Mucosa of descending colon (tissue), 3 donors: ENCODE results near the gene CTCFL. TPM values are rescaled to one million over a fixed set of nuclear protein-coding genes. Genes with fewer than 3 reads are reported as not detected.

ENCODE experiments used
- ATAC-seq: fragments of 200-7000 bp; cut with Tn5 transposase; one replicate; pipeline ENCODE4 v1.9.1; 2020; ENCODE audit warnings: mild to moderate bottlenecking, moderate library complexity
- DNase-seq, 3 donors: peaks; one replicate each; pipeline ENCODE4 v3.0.0-alpha.2; 2020
- H3K36me3 ChIP-seq: fragments of 200-600 bp; one replicate; pipeline ENCODE4 v1.8.0; 2021; ENCODE audit warnings: low read depth, mild to moderate bottlenecking
- H3K4me1 ChIP-seq: fragments of 200-600 bp; one replicate; pipeline ENCODE4 v1.8.0; 2021; ENCODE audit warnings: low read depth, mild to moderate bottlenecking
- H3K4me3 ChIP-seq: fragments of 200-600 bp; one replicate; pipeline ENCODE4 v1.8.0; 2021; ENCODE audit warnings: mild to moderate bottlenecking
- H3K9me3 ChIP-seq: fragments of 200-600 bp; one replicate; pipeline ENCODE4 v1.8.0; 2021; ENCODE audit warnings: mild to moderate bottlenecking
- intact Hi-C, 2 donors: fragments of 100-400 bp; cut with DNase I in 1 of 2; cut with micrococcal nuclease in 1 of 2; formaldehyde crosslinking; loops; one replicate each; pipeline versions ENCODE4 v1.11.0 to v1.11.1; 2022; cut with DNase I, micrococcal nuclease
- total RNA-seq, 3 donors: library from RNA; stranded (reverse); fragmentation: NEBNext Ultra II Directional in 2 of 3; extraction: Animal tissue kit (Norgen Biotek cat#: 25700) in 2 of 3; gene quantifications; one replicate each; pipeline versions ENCODE4 v1.2.1 to v1.2.4, GENCODE V29; 2021 to 2023
- TF ChIP-seq, protein P1 (sequence below): fragments of 200-600 bp; IDR thresholded peaks from one replicate; pipeline ENCODE4 v1.8.0; 2022; ENCODE audit warnings: antibody characterized with exemption, mild to moderate bottlenecking
- donor health status: DM: no; HTN: no; CAD: no; lungs with moderate emphysema.
- donor health status: DM: no; HTN: no; CAD: no.
- donor health status: DM: no; HTN: yes; CAD: no.

Gene CTCFL
- total RNA-seq, 3 donors from 2014 or later: not detected

DNA sequence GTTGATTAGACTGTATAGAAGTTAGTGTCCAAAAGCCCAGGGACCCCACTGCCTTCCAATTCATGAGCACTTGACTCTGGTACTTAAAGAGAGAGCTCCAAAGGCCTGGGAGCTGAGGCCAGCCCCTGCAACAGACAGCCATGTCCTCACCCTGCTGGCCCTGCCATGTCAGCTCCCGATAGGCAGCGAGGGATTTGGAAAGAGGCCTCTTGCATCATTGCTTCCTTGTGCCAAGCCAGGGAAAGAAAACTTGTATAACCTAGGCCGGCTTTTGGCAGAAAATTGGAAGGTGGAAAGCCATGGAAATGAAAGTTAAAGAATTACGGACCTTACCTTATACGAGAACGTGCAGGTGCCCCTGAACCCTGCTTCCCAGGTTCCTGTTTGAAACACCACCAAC is 27.5 kb upstream of the CTCFL start:
- DNase-seq: no peak

DNA sequence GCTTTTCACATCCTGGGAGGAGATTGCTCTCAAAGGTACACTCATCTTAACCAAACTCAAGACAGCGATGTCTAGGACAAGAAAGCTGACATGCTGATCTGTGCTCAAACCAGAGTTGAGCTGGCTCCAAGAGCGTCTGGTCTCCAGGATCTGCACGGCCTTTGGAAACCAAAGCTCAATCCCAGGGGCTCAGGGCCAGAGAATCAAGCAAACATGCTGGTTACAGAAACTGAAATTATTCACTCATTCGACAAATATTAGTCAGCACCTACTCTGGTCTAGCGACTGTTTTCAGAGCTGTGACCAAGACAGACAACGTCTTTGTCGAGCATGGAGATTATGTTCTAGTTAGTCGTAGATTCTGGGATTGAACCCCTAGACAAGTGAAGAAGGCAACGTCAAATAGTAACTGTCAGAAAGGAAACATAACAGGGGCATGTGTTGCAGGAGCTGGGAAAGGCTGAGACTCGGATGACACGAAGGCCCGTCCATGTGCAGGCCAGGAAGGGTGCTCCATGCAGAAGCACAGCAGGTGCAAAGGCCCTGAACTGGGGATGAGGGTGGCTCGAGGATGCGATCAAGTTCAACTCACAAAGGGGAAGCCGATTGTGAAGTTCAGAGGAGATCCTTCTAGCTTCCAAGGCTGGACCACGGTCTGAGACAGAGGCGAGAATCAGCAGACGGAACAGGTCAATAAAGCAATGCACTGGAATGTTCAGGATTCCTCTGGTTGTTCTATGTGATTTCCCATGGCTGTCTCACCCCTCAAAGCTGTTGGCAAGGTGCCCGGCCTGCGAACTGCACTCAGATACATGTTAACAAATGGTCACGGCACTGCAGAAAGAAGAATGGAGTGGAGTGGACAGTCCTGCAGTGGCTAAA is 23.5 kb upstream of the CTCFL start:
- DNase-seq (peak in 1 of 3 donors; percentile 22), ATAC-seq (no peak)
- intact Hi-C loops: no loop called here
- Histone ChIP-seq H3K4me3 (no peak overlapping the region), H3K4me1 (peaks cover 11% of the 10 kb centered on the region), H3K9me3 (no peaks in the 10 kb centered on the region), H3K36me3 (no peaks in the 10 kb centered on the region)
- TF ChIP-seq, protein P1, sequence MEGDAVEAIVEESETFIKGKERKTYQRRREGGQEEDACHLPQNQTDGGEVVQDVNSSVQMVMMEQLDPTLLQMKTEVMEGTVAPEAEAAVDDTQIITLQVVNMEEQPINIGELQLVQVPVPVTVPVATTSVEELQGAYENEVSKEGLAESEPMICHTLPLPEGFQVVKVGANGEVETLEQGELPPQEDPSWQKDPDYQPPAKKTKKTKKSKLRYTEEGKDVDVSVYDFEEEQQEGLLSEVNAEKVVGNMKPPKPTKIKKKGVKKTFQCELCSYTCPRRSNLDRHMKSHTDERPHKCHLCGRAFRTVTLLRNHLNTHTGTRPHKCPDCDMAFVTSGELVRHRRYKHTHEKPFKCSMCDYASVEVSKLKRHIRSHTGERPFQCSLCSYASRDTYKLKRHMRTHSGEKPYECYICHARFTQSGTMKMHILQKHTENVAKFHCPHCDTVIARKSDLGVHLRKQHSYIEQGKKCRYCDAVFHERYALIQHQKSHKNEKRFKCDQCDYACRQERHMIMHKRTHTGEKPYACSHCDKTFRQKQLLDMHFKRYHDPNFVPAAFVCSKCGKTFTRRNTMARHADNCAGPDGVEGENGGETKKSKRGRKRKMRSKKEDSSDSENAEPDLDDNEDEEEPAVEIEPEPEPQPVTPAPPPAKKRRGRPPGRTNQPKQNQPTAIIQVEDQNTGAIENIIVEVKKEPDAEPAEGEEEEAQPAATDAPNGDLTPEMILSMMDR: no peak

More for the DNA sequence above, 27.5 kb upstream of the CTCFL start:
- intact Hi-C loops: no loop called here
- peaks cover 3% of the 10 kb centered on the region for H3K4me1 ChIP-seq
- TF ChIP-seq, protein P1: no peak
- H3K4me3 ChIP-seq: no peak overlapping the region
- no peaks in the 10 kb centered on the region for H3K36me3 ChIP-seq
- H3K9me3 ChIP-seq: no peaks in the 10 kb centered on the region
- ATAC-seq: no peak

DNA sequence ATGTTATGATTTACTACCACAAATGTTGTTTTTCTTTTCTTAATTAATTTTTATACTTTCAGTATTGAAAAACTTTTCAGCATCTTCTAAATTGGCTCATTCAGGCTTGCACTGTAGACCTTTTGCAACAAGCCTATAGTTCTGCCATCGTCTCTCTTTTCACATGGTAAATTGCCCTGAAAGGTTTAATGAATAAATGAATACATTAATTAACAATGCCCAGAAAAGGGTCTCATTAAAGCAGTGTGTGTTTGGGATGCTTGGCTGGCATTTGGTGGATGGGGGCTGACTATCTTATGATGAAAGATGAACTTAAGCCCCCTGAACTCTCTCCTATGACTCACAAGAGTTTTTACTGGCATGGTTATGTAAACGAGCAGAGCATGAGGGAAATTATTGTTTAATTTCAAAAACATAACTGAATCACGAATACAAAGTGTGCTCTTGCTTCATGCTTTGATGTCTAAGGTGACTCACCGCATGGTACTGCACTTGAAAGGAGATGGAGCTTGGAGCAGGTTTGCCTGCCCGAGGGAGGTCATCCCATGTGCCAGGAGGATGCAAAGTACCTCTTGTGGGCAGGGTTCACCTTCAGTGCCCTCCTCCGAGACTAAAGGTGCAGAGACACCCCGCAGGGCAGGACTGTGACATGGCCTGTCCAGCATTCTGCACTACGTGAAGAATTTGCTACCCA is 22.2 kb upstream of the CTCFL start:
- no peaks in the 10 kb centered on the region for H3K36me3 ChIP-seq
- peak; percentile 64 for ATAC-seq
- intact Hi-C loops: no loop called here
- H3K4me3 ChIP-seq: no peak overlapping the region
- H3K4me1 ChIP-seq: peaks cover 11% of the 10 kb centered on the region
- H3K9me3 ChIP-seq: no peaks in the 10 kb centered on the region
- no peak for DNase-seq
- TF ChIP-seq, protein P1: no peak

DNA sequence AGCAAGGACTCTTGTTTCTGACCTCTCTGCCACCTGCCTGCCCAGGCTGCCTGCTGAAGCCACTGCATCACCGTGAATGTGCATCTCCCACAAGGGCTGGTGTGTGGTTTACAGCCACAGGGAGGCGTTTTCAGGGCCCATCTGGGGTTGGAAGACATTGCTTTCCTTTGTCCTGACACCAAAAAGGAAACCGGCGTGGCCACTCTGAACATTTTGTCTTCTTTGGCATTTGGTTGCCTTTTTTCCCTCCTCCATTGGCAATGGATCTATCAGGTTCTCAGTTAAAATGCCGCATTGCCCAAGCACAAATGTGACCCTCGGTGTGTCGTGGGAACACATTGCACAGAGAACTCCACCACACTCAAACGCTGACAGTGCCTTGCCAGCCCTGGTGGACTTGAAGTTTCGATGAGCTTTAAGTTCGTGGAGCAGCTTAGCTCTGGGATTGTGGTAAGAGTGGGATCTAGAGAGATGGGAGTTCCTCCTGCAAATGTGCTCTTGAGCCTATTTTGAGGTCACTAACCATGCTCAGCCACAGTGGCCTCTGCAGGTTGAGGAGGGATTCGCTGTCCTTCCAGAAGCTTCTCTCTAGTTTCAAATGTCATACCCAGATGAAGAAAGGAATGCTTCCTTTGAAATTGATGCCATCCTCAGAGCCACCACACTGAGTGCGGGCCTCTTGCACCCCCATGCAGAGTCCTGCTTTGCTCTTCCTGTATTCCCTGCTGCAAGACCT is 21.2 kb upstream of the CTCFL start:
- peak; percentile 8 for ATAC-seq
- TF ChIP-seq, protein P1: no peak

DNA sequence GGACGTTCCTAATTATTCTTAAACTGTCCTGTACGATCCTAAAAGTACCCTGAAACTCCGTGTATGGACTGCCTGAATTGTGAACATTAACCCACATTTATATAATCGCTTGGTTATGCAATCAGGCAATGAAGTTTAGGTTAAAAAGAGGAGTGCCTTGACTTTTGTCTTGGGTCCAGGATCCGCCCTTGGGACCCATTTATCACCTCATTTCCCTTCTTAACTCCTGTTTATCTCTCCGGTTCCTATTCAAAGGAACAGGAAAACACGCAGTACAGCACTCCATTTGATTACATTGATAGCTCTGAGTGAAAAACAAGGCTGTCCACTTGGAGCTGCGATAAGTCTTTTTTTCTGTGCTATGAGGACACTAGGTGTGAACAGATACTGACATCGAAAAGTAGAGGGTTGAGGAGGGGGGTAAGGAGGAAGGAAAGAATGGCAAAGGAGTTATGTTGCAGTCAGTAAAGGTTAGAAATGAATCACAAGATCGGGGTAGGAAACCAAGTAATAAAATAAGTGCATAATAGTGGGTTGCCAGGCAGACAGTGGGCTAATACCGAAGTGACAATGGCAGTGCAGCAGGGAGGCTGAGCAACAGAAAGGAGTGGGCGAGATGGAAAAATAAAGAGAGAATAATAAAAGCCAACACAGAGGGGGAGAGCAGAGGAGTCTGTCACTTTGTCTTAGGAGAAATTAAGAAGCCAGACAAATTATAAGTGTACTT is 20.1 kb upstream of the CTCFL start:
- ATAC-seq (peak; percentile 81), DNase-seq (peak in 1 of 3 donors; percentile 76)
- Histone ChIP-seq H3K4me1 (peaks cover 22% of the 10 kb centered on the region), H3K9me3 (no peaks in the 10 kb centered on the region), H3K4me3 (no peak overlapping the region), H3K36me3 (no peaks in the 10 kb centered on the region)
- TF ChIP-seq, protein P1: no peak
- intact Hi-C loops: no loop called here

More for the DNA sequence above, 21.2 kb upstream of the CTCFL start:
- intact Hi-C loops: no loop called here
- no peak overlapping the region for H3K4me3 ChIP-seq
- H3K9me3 ChIP-seq: no peaks in the 10 kb centered on the region
- H3K4me1 ChIP-seq: peaks cover 18% of the 10 kb centered on the region
- no peak for DNase-seq
- H3K36me3 ChIP-seq: no peaks in the 10 kb centered on the region
